ENCODE results near the gene NGF.

- no peak for TF ChIP-seq ATF3 (IDR thresholded peaks at IDR 0.05; ENCODE audit: insufficient read depth, low read depth, low read length)
- TF ChIP-seq RFX5 (IDR thresholded peaks at IDR 0.05; ENCODE audit: borderline replicate concordance, low read depth, low read length), result no peak
- no peak for TF ChIP-seq TEAD4 (IDR thresholded peaks at IDR 0.05; ENCODE audit: low read depth, low read length)
- no peak for TF ChIP-seq CTCF (IDR thresholded peaks at IDR 0.05; ENCODE audit: control extremely low read depth in 1 of 3, insufficient read depth in 1 of 3, low read depth in 1 of 3, low read length in 3 of 3)
- TF ChIP-seq RBBP5 (IDR thresholded peaks at IDR 0.05; ENCODE audit: borderline replicate concordance, low read depth, low read length), result no peak
- no peak for TF ChIP-seq POLR2A (IDR thresholded peaks at IDR 0.05; ENCODE audit: control extremely low read depth in 1 of 2, low read depth in 2 of 2, low read length in 2 of 2)
- TF ChIP-seq CBX8 (IDR thresholded peaks at IDR 0.05; ENCODE audit: borderline replicate concordance, low read depth, low read length), result no peak
- no peak for TF ChIP-seq POU5F1 (IDR thresholded peaks at IDR 0.05; ENCODE audit: low read depth, low read length)
- TF ChIP-seq RAD21 (IDR thresholded peaks at IDR 0.05 in 1 of 2, conservative IDR thresholded peaks at IDR 0.05 in 1 of 2; ENCODE audit: low read depth in 2 of 2, low read length in 2 of 2), result no peak
- no peak for TF ChIP-seq CTBP2 (IDR thresholded peaks at IDR 0.05; ENCODE audit: borderline replicate concordance, insufficient read depth, insufficient read length, low read length)
- TF ChIP-seq EZH2 (IDR thresholded peaks at IDR 0.05; ENCODE audit: low read depth, low read length, severe bottlenecking), result no peak
- no peak for TF ChIP-seq CHD7 (IDR thresholded peaks at IDR 0.05; ENCODE audit: insufficient replicate concordance, low read length)
- no peak for TF ChIP-seq ATF2 (IDR thresholded peaks at IDR 0.05; ENCODE audit: low read length)
- no peak for TF ChIP-seq EP300 (IDR thresholded peaks at IDR 0.05; ENCODE audit: borderline replicate concordance in 1 of 2, low read depth in 2 of 2, low read length in 2 of 2)
Measured at GRCh38 chr1:115237023-115237422, 101.0 kb downstream of the NGF start.

All from H1 (cell line).